Stimulated activated CD4-positive, alpha-beta T cell treated with anti-CD3 and anti-CD28 coated beads, Interleukin-15, amount 100 ng/mL, for 48 hours (primary cell): ENCODE data around the gene TADA3.
A peak's percentile ranks its signal among the peaks of the same experiment; 100 is the strongest.
"Not testable (repeated sequence)": the region's sequence is repeated elsewhere in the genome, so short reads cannot be mapped to it uniquely, and the experiment has no call there.

Experiments used
- DNase-seq, 2 donors: peaks; one replicate each; pipeline ENCODE4 v3.0.0-alpha.2; 2020; ENCODE audit warnings: low read depth in 2 of 2

Gene TADA3

GRCh38 chr3:9783954-9784353, 8.3 kb downstream of the TADA3 start:
- no peak for DNase-seq

- no peak for DNase-seq
Observed at GRCh38 chr3:9782770-9783169, 9.5 kb downstream of the TADA3 start.

GRCh38 chr3:9781978-9782603, 10.2 kb downstream of the TADA3 start:
- DNase-seq = no peak

GRCh38 chr3:9781551-9781950, 10.7 kb downstream of the TADA3 start:
- no peak for DNase-seq

GRCh38 chr3:9780910-9781309, 11.4 kb downstream of the TADA3 start:
- no peak for DNase-seq

- DNase-seq = no peak
Observed at GRCh38 chr3:9780458-9780812, 11.8 kb downstream of the TADA3 start.

GRCh38 chr3:9779721-9780457, 12.4 kb downstream of the TADA3 start:
- DNase-seq = no peak

GRCh38 chr3:9779075-9779593, 13.1 kb downstream of the TADA3 start:
- no peak for DNase-seq

GRCh38 chr3:9778143-9779074, 13.9 kb downstream of the TADA3 start:
- peak; percentile 57 to 70 for DNase-seq

- no peak for DNase-seq
Observed at GRCh38 chr3:9777694-9778021, 14.6 kb downstream of the TADA3 start.

- no peak for DNase-seq
Observed at GRCh38 chr3:9776896-9777693, 15.2 kb downstream of the TADA3 start.

- not testable (repeated sequence) for DNase-seq
Observed at GRCh38 chr3:9771007-9771406, 21.3 kb downstream of the TADA3 start.

GRCh38 chr3:9770276-9770812, 21.9 kb downstream of the TADA3 start:
- DNase-seq = no peak

GRCh38 chr3:9769426-9770275, 22.6 kb downstream of the TADA3 start, which contains the start of gene CAMK1:
CAMK1 (minus strand) TSS chr3:9769947; CDS start chr3:9767749, 2,198 bp downstream.
- peak; percentile 44 to 71 for DNase-seq

- no peak for DNase-seq
Observed at GRCh38 chr3:9769012-9769411, 23.3 kb downstream of the TADA3 start.

GRCh38 chr3:9768141-9768775, 24.0 kb downstream of the TADA3 start:
- DNase-seq = no peak

- no peak for DNase-seq
Observed at GRCh38 chr3:9767418-9767817, 24.9 kb downstream of the TADA3 start.

- DNase-seq = no peak
Observed at GRCh38 chr3:9765865-9766264, 26.4 kb downstream of the TADA3 start.

- DNase-seq = no peak
Observed at GRCh38 chr3:9762871-9763270, 29.4 kb downstream of the TADA3 start.

GRCh38 chr3:9761919-9762318, 30.4 kb downstream of the TADA3 start:
- DNase-seq = no peak
